Measurements from ENCODE around the gene KCNC2.

The KCNC2 gene

DNA sequence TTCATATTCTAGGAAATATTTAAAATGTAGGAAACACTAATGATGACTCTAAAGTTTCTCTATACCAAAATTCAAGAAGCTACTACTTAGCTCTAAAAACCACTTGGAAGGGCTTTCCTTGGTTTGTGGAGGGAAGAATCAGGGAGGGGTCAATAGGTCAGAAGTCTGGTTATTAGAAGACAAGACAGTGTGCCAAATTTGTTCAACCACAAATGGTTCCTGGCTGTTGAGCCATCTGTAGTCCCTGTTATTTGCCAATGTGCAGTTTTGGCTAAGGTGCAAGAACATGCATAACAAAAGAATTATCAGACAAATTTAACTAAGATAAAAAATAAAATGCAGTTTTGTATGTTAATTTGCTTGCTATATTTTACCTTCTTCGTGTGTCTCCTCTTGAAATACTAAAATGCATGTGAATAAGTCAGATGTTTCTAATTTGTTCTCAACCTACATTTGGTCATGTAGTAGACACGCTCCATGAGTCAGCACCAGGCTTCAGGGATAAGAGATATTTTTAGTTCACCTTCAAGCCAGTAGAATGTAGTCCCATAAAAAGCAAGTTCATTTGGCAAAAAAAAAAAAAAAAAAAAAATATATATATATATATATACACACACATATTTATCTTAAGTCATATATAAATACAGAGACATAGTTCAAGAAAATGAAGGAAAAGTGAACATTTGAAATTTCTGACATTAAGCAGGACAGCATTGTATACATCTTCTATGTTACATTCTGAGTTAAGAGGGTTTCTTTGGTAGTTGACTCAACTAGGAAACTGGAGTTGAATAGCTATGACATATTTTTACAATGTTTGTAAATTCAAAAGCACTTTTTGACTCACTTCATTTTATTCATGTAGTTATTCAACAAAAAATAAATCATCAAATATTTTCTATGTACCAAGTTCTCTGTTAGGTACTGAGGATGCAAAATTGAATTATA lies 123.3 kb downstream of the KCNC2 start:
- no peaks in the 10 kb centered on the region for H3F3A ChIP-seq (ENCODE audit: insufficient read depth)
- H3K9me3 ChIP-seq (ENCODE audit: insufficient read depth, low read length) = no peaks in the 10 kb centered on the region
- no peak overlapping the region for H3K27ac ChIP-seq (ENCODE audit: low read depth, low read length)
- H3K27me3 ChIP-seq (ENCODE audit: low read length) = no peaks in the 10 kb centered on the region
- H3K36me3 ChIP-seq (ENCODE audit: low read length) = no peaks in the 10 kb centered on the region
- no peak overlapping the region for H3K9ac ChIP-seq (ENCODE audit: low read length)
- no peak for TF ChIP-seq EZH2phosphoT487 (conservative IDR thresholded peaks at IDR 0.05; ENCODE audit: low read length)
- TF ChIP-seq CTCF (IDR thresholded peaks at IDR 0.05; ENCODE audit: insufficient read depth, low read length, poor library complexity, severe bottlenecking) = no peak
- no peak overlapping the region for H3K4me2 ChIP-seq (ENCODE audit: low read depth, low read length, poor library complexity, severe bottlenecking)
- no peaks in the 10 kb centered on the region for H3K9me2 ChIP-seq (replicated peaks; ENCODE audit: insufficient read depth, low read length)
- H2AFZ ChIP-seq (ENCODE audit: low read depth, low read length, severe bottlenecking) = no peak overlapping the region
- H4K20me1 ChIP-seq (ENCODE audit: low read depth, low read length) = no peaks in the 10 kb centered on the region
- no peak overlapping the region for H3K4me3 ChIP-seq (ENCODE audit: insufficient read depth, low read length, poor library complexity, severe bottlenecking)
- no peaks in the 10 kb centered on the region for H3K79me2 ChIP-seq (ENCODE audit: insufficient read depth, low read length)

DNA sequence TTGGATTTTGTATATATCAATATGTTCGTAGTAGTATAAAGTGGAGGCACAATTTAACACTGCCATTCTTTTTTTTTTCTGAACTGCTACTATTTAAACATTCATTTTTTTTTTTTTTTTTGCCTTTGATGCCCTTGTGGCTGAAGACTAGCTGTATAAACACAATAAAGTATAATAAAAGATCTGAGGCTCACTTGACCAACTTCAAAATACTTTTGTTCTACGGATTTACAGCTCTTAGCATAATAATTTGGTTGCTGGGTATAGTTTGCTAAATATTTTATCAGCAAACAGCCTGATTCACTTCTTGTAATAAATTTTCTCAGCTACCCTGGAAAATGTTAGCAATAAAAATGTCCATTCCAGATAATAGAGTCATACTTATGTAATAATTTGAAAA lies 128.3 kb downstream of the KCNC2 start:
- no peaks in the 10 kb centered on the region for H3K27me3 ChIP-seq (ENCODE audit: low read length)
- no peaks in the 10 kb centered on the region for H3K79me2 ChIP-seq (ENCODE audit: insufficient read depth, low read length)
- no peak overlapping the region for H3K27ac ChIP-seq (ENCODE audit: low read depth, low read length)
- no peaks in the 10 kb centered on the region for H3K9me2 ChIP-seq (replicated peaks; ENCODE audit: insufficient read depth, low read length)
- no peak overlapping the region for H3K4me3 ChIP-seq (ENCODE audit: insufficient read depth, low read length, poor library complexity, severe bottlenecking)
- no peaks in the 10 kb centered on the region for H3K9me3 ChIP-seq (ENCODE audit: insufficient read depth, low read length)
- H4K20me1 ChIP-seq (ENCODE audit: low read depth, low read length) = no peaks in the 10 kb centered on the region
- no peak overlapping the region for H3K4me2 ChIP-seq (ENCODE audit: low read depth, low read length, poor library complexity, severe bottlenecking)
- H2AFZ ChIP-seq (ENCODE audit: low read depth, low read length, severe bottlenecking) = no peak overlapping the region
- no peaks in the 10 kb centered on the region for H3K36me3 ChIP-seq (ENCODE audit: low read length)
- H3K9ac ChIP-seq (ENCODE audit: low read length) = no peak overlapping the region
- H3F3A ChIP-seq (ENCODE audit: insufficient read depth) = no peaks in the 10 kb centered on the region
- TF ChIP-seq CTCF (IDR thresholded peaks at IDR 0.05; ENCODE audit: insufficient read depth, low read length, poor library complexity, severe bottlenecking) (no peak), EZH2phosphoT487 (conservative IDR thresholded peaks at IDR 0.05; ENCODE audit: low read length) (no peak)

DNA sequence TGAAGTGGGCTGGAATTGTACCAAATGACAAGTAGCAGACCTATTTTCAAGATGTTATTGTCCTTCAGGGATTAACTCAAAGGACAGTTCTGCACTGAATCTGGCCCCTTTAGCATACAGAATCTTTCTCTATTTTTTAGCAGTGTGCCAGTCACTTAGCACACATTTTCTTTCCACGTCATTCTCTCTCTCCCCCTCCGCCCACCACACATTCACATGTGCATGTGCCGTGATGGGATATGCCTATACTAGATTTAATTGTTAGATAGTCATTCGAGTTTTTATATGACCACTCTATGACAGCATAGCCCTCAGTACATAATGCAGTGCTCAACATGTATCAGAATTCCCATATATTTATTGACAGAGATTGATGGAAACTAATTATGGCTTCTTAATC lies 129.1 kb downstream of the KCNC2 start:
- Histone ChIP-seq H4K20me1 (ENCODE audit: low read depth, low read length) (no peaks in the 10 kb centered on the region), H3K9me2 (replicated peaks; ENCODE audit: insufficient read depth, low read length) (no peaks in the 10 kb centered on the region), H3K4me3 (ENCODE audit: insufficient read depth, low read length, poor library complexity, severe bottlenecking) (no peak overlapping the region), H3K36me3 (ENCODE audit: low read length) (no peaks in the 10 kb centered on the region), H3K27me3 (ENCODE audit: low read length) (no peaks in the 10 kb centered on the region), H2AFZ (ENCODE audit: low read depth, low read length, severe bottlenecking) (no peak overlapping the region), H3K9me3 (ENCODE audit: insufficient read depth, low read length) (no peaks in the 10 kb centered on the region), H3K27ac (ENCODE audit: low read depth, low read length) (no peak overlapping the region), H3K79me2 (ENCODE audit: insufficient read depth, low read length) (no peaks in the 10 kb centered on the region), H3F3A (ENCODE audit: insufficient read depth) (no peaks in the 10 kb centered on the region), H3K9ac (ENCODE audit: low read length) (no peak overlapping the region), H3K4me2 (ENCODE audit: low read depth, low read length, poor library complexity, severe bottlenecking) (no peak overlapping the region)
- no peak for TF ChIP-seq EZH2phosphoT487 (conservative IDR thresholded peaks at IDR 0.05; ENCODE audit: low read length)
- TF ChIP-seq CTCF (IDR thresholded peaks at IDR 0.05; ENCODE audit: insufficient read depth, low read length, poor library complexity, severe bottlenecking) = no peak

Data from SU-DHL-6 (cell line).